Skeletal muscle satellite cell (primary cell): Measurements from ENCODE around the gene EMID1.

Source experiments
- H3K27me3 ChIP-seq: 2 replicates; pipeline ENCODE4 v1.7.0; 2013; ENCODE audit warnings: low read length; ENCODE audit not compliant: control insufficient read depth, insufficient read depth
- H3K36me3 ChIP-seq: 2 replicates; pipeline ENCODE4 v1.7.0; 2013; ENCODE audit warnings: mild to moderate bottlenecking, control low read depth, low read length; ENCODE audit not compliant: insufficient read depth
- H3K4me1 ChIP-seq: 2 replicates; pipeline ENCODE4 v1.7.0; 2013; ENCODE audit warnings: low read length; ENCODE audit not compliant: control insufficient read depth, insufficient read depth
- H3K4me2 ChIP-seq: 2 replicates; pipeline ENCODE4 v1.7.0; 2013; ENCODE audit warnings: mild to moderate bottlenecking, low read length
- H3K4me3 ChIP-seq: 2 replicates; pipeline ENCODE4 v1.7.0; 2013; ENCODE audit warnings: low read length
- H3K9ac ChIP-seq: 2 replicates; pipeline ENCODE4 v1.7.0; 2013; ENCODE audit warnings: mild to moderate bottlenecking, low read depth, low read length, moderate library complexity
- H3K9me3 ChIP-seq: replicated peaks from 2 replicates; pipeline ENCODE4 v1.7.0; 2013; ENCODE audit warnings: mild to moderate bottlenecking, control low read depth, low read length

EMID1 gene

GRCh38 chr22:29298641-29299040 is 92.9 kb downstream of the EMID1 start:
- Histone ChIP-seq H3K4me2 (no peak overlapping the region), H3K27me3 (no peaks in the 10 kb centered on the region), H3K9me3 (no peaks in the 10 kb centered on the region), H3K4me3 (no peak overlapping the region), H3K36me3 (peaks cover 74% of the 10 kb centered on the region), H3K9ac (no peak overlapping the region), H3K4me1 (no peaks in the 10 kb centered on the region)

DNA sequence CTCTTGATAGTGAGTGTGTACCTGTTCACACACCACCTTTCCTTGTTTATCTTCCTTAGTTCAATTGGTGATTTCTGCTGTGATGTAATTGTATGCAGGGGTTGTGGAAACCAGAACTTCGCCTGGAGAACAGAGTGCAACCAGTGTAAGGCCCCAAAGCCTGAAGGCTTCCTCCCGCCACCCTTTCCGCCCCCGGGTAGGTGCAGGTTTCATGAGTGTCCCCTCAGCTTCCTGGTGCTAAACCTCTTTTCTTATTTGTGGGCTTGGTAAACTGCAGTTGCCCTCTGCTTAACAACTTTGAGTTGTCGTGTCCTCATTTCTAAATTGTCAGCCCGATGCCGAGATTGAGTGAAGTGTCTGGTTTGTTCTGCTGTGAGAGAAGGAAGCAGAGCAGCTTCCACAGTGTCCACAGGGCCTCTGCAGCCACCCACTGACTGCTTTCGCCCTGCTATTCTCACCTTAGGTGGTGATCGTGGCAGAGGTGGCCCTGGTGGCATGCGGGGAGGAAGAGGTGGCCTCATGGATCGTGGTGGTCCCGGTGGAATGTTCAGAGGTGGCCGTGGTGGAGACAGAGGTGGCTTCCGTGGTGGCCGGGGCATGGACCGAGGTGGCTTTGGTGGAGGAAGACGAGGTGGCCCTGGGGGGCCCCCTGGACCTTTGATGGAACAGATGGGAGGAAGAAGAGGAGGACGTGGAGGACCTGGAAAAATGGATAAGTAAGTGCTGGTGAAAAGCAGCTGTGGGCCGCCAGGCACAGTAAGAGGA is 93.6 kb downstream of the EMID1 start:
- Histone ChIP-seq H3K9ac (no peak overlapping the region), H3K9me3 (no peaks in the 10 kb centered on the region), H3K4me2 (no peak overlapping the region), H3K4me3 (no peak overlapping the region), H3K27me3 (no peaks in the 10 kb centered on the region), H3K4me1 (no peaks in the 10 kb centered on the region), H3K36me3 (peaks cover 68% of the 10 kb centered on the region)

DNA sequence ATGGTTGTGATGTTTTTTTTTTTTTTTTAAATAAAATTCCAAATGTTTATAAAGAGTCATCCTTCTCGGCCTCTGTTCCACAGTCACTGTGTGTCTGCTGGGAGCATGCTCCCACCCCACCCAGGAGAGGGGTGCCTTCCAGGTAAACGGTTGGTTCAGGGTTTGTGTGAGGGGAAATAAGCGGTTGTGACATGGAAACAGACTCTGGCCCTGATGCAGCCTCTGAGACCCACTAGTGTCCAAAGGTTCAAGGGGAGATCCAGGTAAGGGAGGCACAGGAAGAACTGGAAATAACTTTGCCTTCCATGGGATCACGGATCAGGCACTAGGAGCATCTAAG is 94.7 kb downstream of the EMID1 start:
- H3K9ac ChIP-seq: no peak overlapping the region
- H3K36me3 ChIP-seq: peaks cover 57% of the 10 kb centered on the region
- no peak overlapping the region for H3K4me2 ChIP-seq
- no peak overlapping the region for H3K4me3 ChIP-seq
- no peaks in the 10 kb centered on the region for H3K4me1 ChIP-seq
- H3K27me3 ChIP-seq: no peaks in the 10 kb centered on the region
- no peaks in the 10 kb centered on the region for H3K9me3 ChIP-seq

DNA sequence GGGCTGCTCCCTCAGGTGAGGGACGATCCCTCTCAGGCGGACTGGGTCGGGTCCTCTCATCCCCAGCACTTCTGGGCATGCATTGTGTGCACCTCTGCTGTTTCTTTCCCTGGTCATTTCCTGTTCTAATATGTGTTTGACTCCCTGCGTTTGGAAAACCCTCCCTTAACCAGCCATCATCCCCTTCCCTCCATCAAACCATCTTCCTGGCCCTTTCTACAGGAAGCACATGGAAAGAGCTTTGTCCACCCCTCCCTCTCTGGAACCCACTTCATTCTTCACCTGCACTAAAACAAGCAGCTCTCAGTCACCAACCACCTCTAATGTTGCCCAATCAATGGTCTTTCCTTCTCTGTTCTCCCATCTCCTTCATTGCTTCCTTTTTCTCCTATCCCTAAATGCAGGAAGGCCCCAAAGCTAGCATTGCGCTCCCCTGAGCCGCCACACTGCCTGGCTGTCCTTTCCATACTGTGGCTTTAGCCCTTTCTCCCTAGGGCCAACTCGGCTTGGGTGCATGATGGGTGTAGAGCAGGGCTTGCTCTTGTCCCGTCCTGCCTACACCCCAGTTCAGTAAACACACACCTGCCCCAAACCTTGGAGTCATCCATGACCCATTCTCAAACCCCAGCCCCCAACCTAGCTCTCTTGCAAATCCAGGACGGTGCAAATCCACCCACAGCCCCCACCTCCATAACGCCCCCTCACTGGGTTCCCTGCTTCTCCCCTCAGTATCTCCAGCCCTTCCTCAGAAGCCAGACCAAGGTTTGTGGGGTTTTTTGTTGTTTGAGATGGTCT is 95.3 kb downstream of the EMID1 start:
- H3K9ac ChIP-seq: no peak overlapping the region
- peaks cover 3% of the 10 kb centered on the region for H3K4me1 ChIP-seq
- H3K27me3 ChIP-seq: no peaks in the 10 kb centered on the region
- no peaks in the 10 kb centered on the region for H3K9me3 ChIP-seq
- H3K36me3 ChIP-seq: peaks cover 52% of the 10 kb centered on the region
- H3K4me2 ChIP-seq: no peak overlapping the region
- H3K4me3 ChIP-seq: no peak overlapping the region

DNA sequence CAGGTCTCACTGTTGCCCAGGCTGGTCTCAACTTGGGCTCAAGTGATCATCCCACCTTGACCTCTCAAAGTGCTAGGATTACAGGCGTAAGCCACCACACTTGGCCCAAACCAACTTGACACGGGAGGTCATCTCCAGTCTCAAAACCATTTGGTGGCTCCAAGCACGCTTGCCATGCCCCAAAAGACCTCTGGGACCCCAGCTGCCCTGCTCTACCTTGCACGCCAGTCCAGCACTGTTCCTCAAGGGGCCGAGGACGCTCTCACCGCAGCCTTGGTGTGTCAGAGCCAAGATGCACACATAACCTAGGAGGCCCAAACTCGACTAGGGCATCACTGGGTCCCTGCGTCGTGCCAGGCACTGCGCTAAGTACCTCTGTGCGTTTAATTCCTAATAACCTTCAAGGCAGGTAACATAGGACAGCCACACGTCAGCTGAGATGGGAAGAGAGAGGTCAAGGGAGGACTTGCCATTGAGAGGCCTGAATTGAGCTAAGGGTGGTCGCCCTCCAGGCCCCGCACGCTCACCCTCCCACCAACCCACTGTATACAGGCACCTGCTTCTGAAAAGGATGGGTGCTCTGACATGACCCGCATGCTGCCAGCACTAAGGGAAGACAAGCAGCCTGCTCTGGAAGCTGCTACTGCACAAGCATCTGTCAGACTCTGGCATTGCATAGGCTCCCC is 96.2 kb downstream of the EMID1 start:
- no peaks in the 10 kb centered on the region for H3K27me3 ChIP-seq
- H3K36me3 ChIP-seq: peaks cover 43% of the 10 kb centered on the region
- no peak overlapping the region for H3K4me2 ChIP-seq
- no peak overlapping the region for H3K4me3 ChIP-seq
- H3K4me1 ChIP-seq: peaks cover 3% of the 10 kb centered on the region
- no peak overlapping the region for H3K9ac ChIP-seq
- no peaks in the 10 kb centered on the region for H3K9me3 ChIP-seq

DNA sequence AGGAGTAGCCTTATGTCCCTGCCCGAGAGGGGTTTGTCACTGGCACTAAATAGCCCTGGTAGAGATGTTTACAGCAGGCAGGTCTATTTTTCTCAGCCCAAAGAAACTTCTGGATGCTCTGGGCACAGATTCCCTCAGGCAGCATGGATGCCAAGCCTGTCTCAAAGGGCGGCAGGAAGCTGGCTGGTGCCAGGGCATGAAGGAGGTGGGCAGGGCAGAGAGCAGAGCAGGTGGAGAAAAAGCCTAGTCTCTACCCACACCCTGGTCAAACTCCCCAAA is 96.6 kb downstream of the EMID1 start:
- Histone ChIP-seq H3K9me3 (no peaks in the 10 kb centered on the region), H3K4me1 (peaks cover 4% of the 10 kb centered on the region), H3K4me3 (no peak overlapping the region), H3K27me3 (no peaks in the 10 kb centered on the region), H3K36me3 (peaks cover 38% of the 10 kb centered on the region), H3K4me2 (no peak overlapping the region), H3K9ac (no peak overlapping the region)

GRCh38 chr22:29302681-29303465 is 97.2 kb downstream of the EMID1 start:
- Histone ChIP-seq H3K27me3 (no peaks in the 10 kb centered on the region), H3K36me3 (peaks cover 33% of the 10 kb centered on the region), H3K9ac (no peak overlapping the region), H3K4me3 (no peak overlapping the region), H3K4me2 (no peak overlapping the region), H3K4me1 (peaks cover 9% of the 10 kb centered on the region), H3K9me3 (no peaks in the 10 kb centered on the region)

GRCh38 chr22:29305836-29306174 is 100.1 kb downstream of the EMID1 start:
- Histone ChIP-seq H3K27me3 (no peaks in the 10 kb centered on the region), H3K36me3 (peaks cover 9% of the 10 kb centered on the region), H3K4me2 (peak overlapping the region; percentile 99), H3K9ac (no peak overlapping the region), H3K4me3 (no peak overlapping the region), H3K4me1 (peaks cover 36% of the 10 kb centered on the region), H3K9me3 (no peaks in the 10 kb centered on the region)

DNA sequence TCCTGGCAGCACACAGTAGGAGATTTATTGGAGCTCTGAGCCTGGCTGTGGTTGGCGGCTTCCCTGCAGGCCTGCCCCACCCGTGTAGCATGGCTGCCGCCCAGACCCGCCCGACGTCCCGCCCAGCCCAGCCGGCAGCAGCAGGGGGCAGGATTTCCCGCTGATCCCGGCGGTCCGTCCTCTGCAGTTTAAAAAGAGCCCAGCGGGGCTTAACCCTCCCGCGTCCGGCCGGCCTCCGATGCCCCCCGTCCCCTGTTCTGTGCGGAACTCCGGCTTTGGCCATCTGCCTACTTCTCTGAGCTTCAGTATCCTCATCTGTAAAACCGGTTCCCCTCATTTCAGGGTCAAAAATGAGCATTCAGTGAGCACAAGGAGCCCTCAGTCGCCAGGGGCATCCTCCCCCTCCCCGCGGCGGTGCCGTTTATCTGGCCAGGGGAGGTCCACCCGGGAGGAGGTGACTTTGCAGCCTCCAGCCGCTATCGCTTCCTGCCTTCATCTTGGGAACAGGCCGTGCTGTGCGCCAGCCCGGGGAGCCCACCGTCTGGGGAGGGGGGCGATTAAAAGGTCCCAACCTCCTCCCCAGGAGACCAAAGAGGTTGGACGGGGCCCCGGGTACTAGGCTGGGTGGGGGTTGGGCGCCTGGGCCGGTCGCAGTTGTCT is 100.6 kb downstream of the EMID1 start, which contains the start of gene GAS2L1:
TSS of gene GAS2L1 (plus strand) at position 476 of the 660 bp plus-strand sequence. CDS start 1,456 bp downstream, outside the sequence.
- peaks cover 40% of the 10 kb centered on the region for H3K4me1 ChIP-seq
- H3K4me3 ChIP-seq: peak within 1 kb of the TSS; percentile 90
- H3K27me3 ChIP-seq: no peaks in the 10 kb centered on the region
- no peaks in the 10 kb centered on the region for H3K9me3 ChIP-seq
- peak within 1 kb of the TSS; percentile 87 for H3K9ac ChIP-seq
- H3K4me2 ChIP-seq: peak within 1 kb of the TSS; percentile 99
- peaks cover 4% of the 10 kb centered on the region for H3K36me3 ChIP-seq

DNA sequence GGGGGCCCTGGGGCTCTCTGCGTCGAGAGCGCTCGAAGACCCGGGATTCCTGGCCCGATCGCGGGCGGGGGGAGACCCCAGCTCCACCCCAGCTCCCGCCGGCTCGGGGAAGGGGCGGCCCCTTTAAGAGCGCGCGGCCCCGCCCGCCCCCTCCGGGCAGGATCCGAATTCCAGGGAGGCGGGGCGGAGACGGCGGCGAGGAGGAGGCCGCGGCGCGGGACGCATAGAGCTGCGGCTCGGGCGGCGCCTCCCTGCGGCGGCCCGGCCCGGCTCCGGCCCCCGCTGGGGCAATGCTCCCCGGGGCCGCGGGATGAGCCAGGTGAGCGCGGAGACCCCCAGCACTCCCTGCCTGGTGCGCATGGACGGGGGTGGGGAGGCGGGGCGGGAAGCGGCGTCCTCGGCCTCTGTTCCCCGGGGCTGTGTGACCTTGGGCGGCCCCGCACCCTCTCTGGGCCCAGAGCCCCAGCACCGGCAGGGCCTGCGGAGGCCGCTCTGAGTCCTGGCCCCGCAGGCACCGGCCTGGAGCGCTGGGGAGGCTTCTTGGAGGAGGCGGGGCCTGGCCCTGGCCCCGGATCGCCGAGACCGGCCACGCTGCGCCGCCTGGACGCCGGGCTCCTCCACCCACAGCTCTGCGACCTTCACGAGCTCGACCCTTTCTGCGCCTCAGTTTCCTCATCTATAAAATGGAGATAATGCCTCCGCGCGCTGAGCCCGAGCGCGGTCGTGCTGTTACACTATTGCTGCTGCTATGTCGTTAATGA is 101.3 kb downstream of the EMID1 start:
- H3K4me2 ChIP-seq: peak overlapping the region; percentile 99
- H3K27me3 ChIP-seq: no peaks in the 10 kb centered on the region
- H3K4me3 ChIP-seq: peak overlapping the region; percentile 90
- peak overlapping the region; percentile 87 for H3K9ac ChIP-seq
- H3K4me1 ChIP-seq: peaks cover 47% of the 10 kb centered on the region
- H3K9me3 ChIP-seq: no peaks in the 10 kb centered on the region
- peaks cover 3% of the 10 kb centered on the region for H3K36me3 ChIP-seq
